Sigmoid colon (tissue), 7 donors: ENCODE results near the gene RNF167. TPM values are rescaled to one million over a fixed set of nuclear protein-coding genes. Genes with fewer than 3 reads are reported as not detected.

Source experiments
- DNase-seq: peaks from one replicate; pipeline ENCODE4 v3.0.0-alpha.2; 2019
- H3K27ac ChIP-seq, 4 donors: fragments of 200-600 bp; sonication (generic); one replicate each; pipeline ENCODE4 v1.5.1; 2016 to 2019; ENCODE audit warnings: mild to moderate bottlenecking in 1 of 4
- H3K27me3 ChIP-seq, 3 donors: fragments of 200-600 bp; sonication (generic); one replicate each; pipeline ENCODE4 v1.5.1; 2019; ENCODE audit warnings: mild to moderate bottlenecking in 1 of 3
- H3K36me3 ChIP-seq, 4 donors: fragments of 200-600 bp; sonication (generic); one replicate each; pipeline ENCODE4 v1.5.1; 2016 to 2019
- H3K4me1 ChIP-seq, 4 donors: fragments of 200-600 bp; sonication (generic); one replicate each; pipeline ENCODE4 v1.5.1; 2017 to 2019
- H3K4me3 ChIP-seq, 4 donors: fragments of 200-600 bp; sonication (generic); one replicate each; pipeline ENCODE4 v1.5.1; 2017 to 2019; ENCODE audit warnings: mild to moderate bottlenecking in 2 of 4, moderate library complexity in 1 of 4
- H3K9me3 ChIP-seq, 4 donors: fragments of 200-600 bp in 3 of 4; sonication (generic) in 3 of 4; one replicate each; pipeline versions ENCODE4 v1.5.1 to v1.6.1; 2013 to 2019
- CTCF ChIP-seq, 4 experiments: fragments of 450-650 bp in 3 of 4; fragments of 200-600 bp in 1 of 4; IDR thresholded peaks; one replicate each; pipeline ENCODE4 v1.5.1; 2016 to 2019; ENCODE audit warnings: antibody characterized with exemption in 4 of 4, mild to moderate bottlenecking in 3 of 4, moderate library complexity in 2 of 4
- EP300 ChIP-seq, 4 donors: sonication (generic); formaldehyde crosslinking; IDR thresholded peaks; one replicate each; pipeline ENCODE4 v1.6.1; 2017; ENCODE audit warnings: antibody characterized with exemption in 4 of 4
- POLR2A ChIP-seq, 2 donors: fragments of 450-650 bp; IDR thresholded peaks; one replicate each; pipeline ENCODE4 v1.6.1; 2016; ENCODE audit warnings: antibody characterized with exemption in 2 of 2, mild to moderate bottlenecking in 2 of 2, moderate library complexity in 2 of 2
- POLR2AphosphoS5 ChIP-seq, 4 donors: sonication (generic); formaldehyde crosslinking; IDR thresholded peaks; one replicate each; pipeline ENCODE4 v1.6.1; 2017; ENCODE audit warnings: antibody characterized with exemption in 4 of 4
- WGBS, 2 donors: extraction: QIAGEN DNeasy Blood & Tissue Kit; methylation state at CpG; one replicate each; pipeline ENCODE4 v1.1.7; 2013; 5-methylcytosine and 5-hydroxymethylcytosine counted together
- intact Hi-C: fragments of 100-400 bp; cut with DNase I; formaldehyde crosslinking; loops from one replicate; pipeline ENCODE4 v1.15.1; 2023
- polyA plus RNA-seq, 3 donors: library from polyadenylated mRNA; stranded (reverse); fragments of 200-250 nt; gene quantifications; one replicate each; pipeline ENCODE4 v1.2.3, GENCODE V29; 2013
- total RNA-seq, 4 donors: library from RNA; depleted of rRNA; stranded (reverse); fragments of >200 nt; gene quantifications; one replicate each; pipeline ENCODE4 v1.1.0, GENCODE V29; 2016
- donor health status: healthy with polysubstance abuse.
- donor health status: Bipolar disorder and iron deficiency.
- donor health status: healthy.

RNF167 gene
- total and polyA plus RNA-seq, 7 donors: 45.0 to 120 (median 61.1) TPM

GRCh38 chr17:4951486-4951885 is 11.4 kb downstream of the RNF167 start:
- Histone ChIP-seq H3K4me3 (no peak overlapping the region), H3K9me3 (no peaks in the 10 kb centered on the region), H3K4me1 (peaks cover 0 to 32% (median 18%) of the 10 kb centered on the region in 4 donors), H3K36me3 (peaks cover 0 to 4% (median under 1%) of the 10 kb centered on the region in 4 donors), H3K27ac (peak overlapping the region; percentile 98 to 100 (median 99)), H3K27me3 (no peaks in the 10 kb centered on the region)
- 93 to 97% methylated on average over 3 of the region's 3 CpGs for WGBS, 2 donors
- no peak for TF ChIP-seq CTCF (IDR thresholded peaks at IDR 0.05)
- no peak for TF ChIP-seq EP300 (IDR thresholded peaks at IDR 0.05)
- no peak for TF ChIP-seq POLR2A (IDR thresholded peaks at IDR 0.05)
- no peak for TF ChIP-seq POLR2AphosphoS5 (IDR thresholded peaks at IDR 0.05)
- no peak for DNase-seq
- intact Hi-C loops: no loop called here

GRCh38 chr17:4953451-4953961 is 13.4 kb downstream of the RNF167 start:
- Histone ChIP-seq H3K4me1 (peaks cover 0 to 26% (median 14%) of the 10 kb centered on the region in 4 donors), H3K27me3 (no peaks in the 10 kb centered on the region), H3K36me3 (peaks cover 0 to 5% (median 2%) of the 10 kb centered on the region in 4 donors), H3K9me3 (no peaks in the 10 kb centered on the region), H3K27ac (no peak overlapping the region), H3K4me3 (no peak overlapping the region)
- intact Hi-C loops: no loop called here
- no peak for DNase-seq
- no peak for TF ChIP-seq POLR2AphosphoS5 (IDR thresholded peaks at IDR 0.05)
- TF ChIP-seq CTCF (IDR thresholded peaks at IDR 0.05): no peak
- TF ChIP-seq EP300 (IDR thresholded peaks at IDR 0.05): no peak
- no peak for TF ChIP-seq POLR2A (IDR thresholded peaks at IDR 0.05)
- 75 to 84% methylated on average over 14 of the region's 14 CpGs for WGBS, 2 donors

- DNase-seq: no peak
- H3K36me3 ChIP-seq: peaks cover 8 to 21% (median 14%) of the 10 kb centered on the region in 4 donors
Observed at GRCh38 chr17:4955091-4955490, 15.0 kb downstream of the RNF167 start.

GRCh38 chr17:4956493-4957061 is 16.5 kb downstream of the RNF167 start:
- 89% methylated on average over 10 of the region's 10 CpGs for WGBS, 2 donors
- intact Hi-C loops: no loop called here
- no peaks in the 10 kb centered on the region for H3K27me3 ChIP-seq

More at GRCh38 chr17:4955091-4955490, 15.0 kb downstream of the RNF167 start:
- Histone ChIP-seq H3K4me1 (peaks cover 0 to 15% (median 13%) of the 10 kb centered on the region in 4 donors), H3K4me3 (no peak overlapping the region), H3K27ac (no peak overlapping the region), H3K9me3 (no peaks in the 10 kb centered on the region), H3K27me3 (no peaks in the 10 kb centered on the region)
- WGBS, 2 donors: 97 to 98% methylated on average over 8 of the region's 8 CpGs
- intact Hi-C loops: no loop called here
- TF ChIP-seq EP300 (IDR thresholded peaks at IDR 0.05): no peak
- no peak for TF ChIP-seq POLR2A (IDR thresholded peaks at IDR 0.05)
- TF ChIP-seq POLR2AphosphoS5 (IDR thresholded peaks at IDR 0.05): no peak
- no peak for TF ChIP-seq CTCF (IDR thresholded peaks at IDR 0.05)

More at GRCh38 chr17:4956493-4957061, 16.5 kb downstream of the RNF167 start:
- Histone ChIP-seq H3K9me3 (no peaks in the 10 kb centered on the region), H3K4me1 (peaks cover 0 to under 1% (median under 1%) of the 10 kb centered on the region in 4 donors), H3K36me3 (peaks cover 13 to 35% (median 18%) of the 10 kb centered on the region in 4 donors), H3K27ac (no peak overlapping the region), H3K4me3 (no peak overlapping the region)
- DNase-seq: no peak
- TF ChIP-seq POLR2AphosphoS5 (IDR thresholded peaks at IDR 0.05) (no peak), CTCF (IDR thresholded peaks at IDR 0.05) (peak in 1 of 4 experiments; percentile 7)
